Effector memory CD8-positive, alpha-beta T cell (primary cell): ENCODE data around the gene SYT7.
"Not testable (repeated sequence)": the region's sequence is repeated elsewhere in the genome, so short reads cannot be mapped to it uniquely, and the experiment has no call there.

Source experiments
- ATAC-seq: fragments of 150-1000 bp; cut with Tn5 transposase; replicated peaks from 2 replicates; pipeline ENCODE4 v1.10.0; 2021; ENCODE audit warnings: mild to moderate bottlenecking, moderate library complexity
- DNase-seq, 3 experiments: peaks; one replicate each; pipeline ENCODE4 v3.0.0; 2021
- H3K27ac Mint-ChIP-seq, 2 donors: one replicate each; pipeline ENCODE4 v1.8.0; 2022; ENCODE audit warnings: mild to moderate bottlenecking in 2 of 2, mixed read lengths in 2 of 2, moderate library complexity in 2 of 2
- H3K27me3 Mint-ChIP-seq, 2 donors: one replicate each; pipeline ENCODE4 v1.8.0; 2022; ENCODE audit warnings: mixed read lengths in 2 of 2
- H3K36me3 Mint-ChIP-seq: one replicate; pipeline ENCODE4 v1.8.0; 2022; ENCODE audit warnings: mild to moderate bottlenecking, moderate library complexity, mixed read lengths; ENCODE audit not compliant: insufficient read depth
- H3K4me1 Mint-ChIP-seq, 2 donors: one replicate each; pipeline ENCODE4 v1.8.0; 2022; ENCODE audit warnings: low read depth in 2 of 2, mixed read lengths in 2 of 2
- H3K4me3 Mint-ChIP-seq, 2 donors: one replicate each; pipeline ENCODE4 v1.8.0; 2022; ENCODE audit warnings: mild to moderate bottlenecking in 2 of 2, mixed read lengths in 2 of 2, moderate library complexity in 2 of 2
- H3K9me3 Mint-ChIP-seq, 2 donors: one replicate each; pipeline ENCODE4 v1.8.0; 2022; ENCODE audit warnings: mixed read lengths in 2 of 2

Gene SYT7

DNA sequence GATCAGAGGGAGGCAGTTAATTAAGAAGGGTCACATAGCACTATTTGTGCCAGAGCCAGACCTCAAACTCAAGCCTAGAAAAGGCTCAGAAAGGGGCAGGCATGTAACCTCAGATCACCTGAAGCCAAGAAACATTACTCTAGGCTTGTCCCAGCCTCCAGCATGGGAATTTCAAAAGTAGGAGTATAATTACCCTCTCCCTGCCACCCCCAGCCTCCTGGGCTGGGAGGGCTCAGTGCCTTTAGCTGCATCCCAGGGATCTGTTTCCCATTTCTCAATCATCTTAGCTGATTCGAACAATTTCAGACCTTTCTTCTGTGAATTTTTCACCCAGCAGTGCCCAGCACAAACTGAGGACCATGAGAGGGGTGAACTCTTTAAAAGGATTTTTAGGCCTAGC lies 105.4 kb downstream of the SYT7 start:
- Mint-ChIP-seq H3K4me3 (no peak overlapping the region), H3K27me3 (peaks cover 0 to 22% of the 10 kb centered on the region in 2 donors), H3K27ac (no peak overlapping the region), H3K9me3 (no peaks in the 10 kb centered on the region), H3K36me3 (peaks cover 16% of the 10 kb centered on the region), H3K4me1 (peaks cover 5 to 9% of the 10 kb centered on the region in 2 donors)
- ATAC-seq (no peak), DNase-seq (no peak)

DNA sequence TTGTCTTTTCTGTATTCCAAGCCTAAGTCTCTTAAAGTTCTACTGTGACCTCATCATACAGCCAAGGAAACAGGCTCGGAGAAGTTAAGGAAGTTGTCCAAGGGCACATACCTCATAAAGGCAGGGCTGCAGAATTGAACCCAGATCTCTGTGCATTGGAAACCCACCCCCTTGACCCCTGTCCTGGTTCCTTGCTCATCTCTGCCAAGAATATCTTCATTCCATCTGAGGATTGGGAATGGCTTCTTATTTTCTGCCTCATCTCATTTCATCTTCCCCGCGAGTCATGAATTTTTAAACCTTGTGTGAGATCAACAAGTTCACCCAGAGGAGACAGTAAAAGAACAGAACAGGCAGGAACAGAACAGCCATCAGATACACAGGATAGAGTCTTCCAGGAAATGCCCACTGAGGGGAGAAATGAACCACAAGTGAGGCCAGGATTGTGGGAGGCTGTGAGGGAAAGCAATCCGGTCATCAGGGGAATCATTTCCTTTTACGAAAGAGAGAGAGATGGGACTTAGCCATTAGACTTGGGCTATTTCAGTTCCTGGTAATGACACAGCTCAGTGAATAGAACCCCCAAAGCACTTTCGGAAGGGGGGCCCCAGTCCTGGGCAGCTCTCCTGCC lies 106.7 kb downstream of the SYT7 start:
- Mint-ChIP-seq H3K27ac (peak overlapping the region; percentile 30 to 45), H3K4me3 (no peak overlapping the region), H3K4me1 (peaks cover 5 to 7% of the 10 kb centered on the region in 2 donors), H3K27me3 (peaks cover 0 to 12% of the 10 kb centered on the region in 2 donors), H3K36me3 (peaks cover 20% of the 10 kb centered on the region), H3K9me3 (no peaks in the 10 kb centered on the region)
- ATAC-seq = no peak
- DNase-seq = no peak

DNA sequence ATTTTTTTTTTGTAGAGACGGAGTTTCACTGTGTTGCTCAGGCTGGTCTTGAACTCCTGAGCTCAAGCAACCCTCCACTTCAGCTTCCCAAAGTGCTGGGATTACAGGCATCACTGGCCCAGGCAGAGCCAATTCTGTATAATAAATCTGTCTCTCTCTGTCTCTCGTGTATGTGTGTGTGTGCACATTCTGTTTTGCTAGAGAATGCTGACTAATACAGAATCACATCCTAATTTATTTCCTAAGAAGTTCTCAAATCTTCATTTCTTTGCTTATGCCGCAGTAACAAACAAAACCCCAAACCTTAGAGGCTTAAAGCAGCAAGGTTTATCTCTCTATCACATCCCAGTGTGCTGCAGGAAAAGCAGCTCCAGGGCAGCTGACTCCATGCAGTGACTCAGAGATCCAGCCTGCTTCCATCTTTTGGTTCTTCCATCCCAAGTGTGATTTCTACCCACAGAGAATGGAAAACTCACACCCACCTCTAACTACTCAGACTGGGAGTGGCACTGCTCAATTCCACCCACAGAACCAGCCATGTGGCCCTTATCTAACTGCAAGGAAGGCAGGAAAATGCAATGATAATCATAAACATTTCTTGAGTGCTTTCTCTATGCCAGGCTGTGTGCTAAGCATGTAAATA lies 107.4 kb downstream of the SYT7 start:
- peaks cover 0 to 8% of the 10 kb centered on the region in 2 donors for H3K27me3 Mint-ChIP-seq

DNA sequence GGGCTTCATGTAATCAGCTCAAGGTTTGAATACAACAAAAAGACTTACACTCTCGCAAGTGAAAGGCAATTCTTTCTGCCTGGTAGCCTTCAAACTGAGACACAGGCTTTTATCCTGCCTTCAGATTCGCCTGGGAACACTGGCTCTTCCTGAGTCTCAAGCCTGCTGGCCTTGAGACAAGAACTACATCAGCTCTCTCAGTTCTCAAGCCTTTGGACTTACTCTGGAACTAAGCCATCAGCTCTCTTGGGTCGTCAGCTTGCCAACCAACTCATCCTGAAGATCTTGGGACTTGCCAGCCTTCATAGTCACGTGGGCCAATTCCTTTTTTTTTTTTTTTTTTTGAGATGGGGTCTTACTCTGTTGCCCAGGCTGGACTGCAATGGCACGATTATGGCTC lies 108.0 kb downstream of the SYT7 start:
- Mint-ChIP-seq H3K36me3 (peaks cover 24% of the 10 kb centered on the region), H3K4me1 (peaks cover 1 to 2% of the 10 kb centered on the region in 2 donors), H3K9me3 (no peaks in the 10 kb centered on the region), H3K4me3 (no peak overlapping the region), H3K27ac (no peak overlapping the region), H3K27me3 (peaks cover 0 to 2% of the 10 kb centered on the region in 2 donors)
- ATAC-seq (no peak), DNase-seq (no peak)

More for the DNA sequence above, 107.4 kb downstream of the SYT7 start:
- Mint-ChIP-seq H3K4me1 (peaks cover 5 to 7% of the 10 kb centered on the region in 2 donors), H3K4me3 (no peak overlapping the region), H3K27ac (peak overlapping the region; percentile 30 to 45), H3K9me3 (no peaks in the 10 kb centered on the region), H3K36me3 (peaks cover 22% of the 10 kb centered on the region)
- ATAC-seq (no peak), DNase-seq (no peak)

DNA sequence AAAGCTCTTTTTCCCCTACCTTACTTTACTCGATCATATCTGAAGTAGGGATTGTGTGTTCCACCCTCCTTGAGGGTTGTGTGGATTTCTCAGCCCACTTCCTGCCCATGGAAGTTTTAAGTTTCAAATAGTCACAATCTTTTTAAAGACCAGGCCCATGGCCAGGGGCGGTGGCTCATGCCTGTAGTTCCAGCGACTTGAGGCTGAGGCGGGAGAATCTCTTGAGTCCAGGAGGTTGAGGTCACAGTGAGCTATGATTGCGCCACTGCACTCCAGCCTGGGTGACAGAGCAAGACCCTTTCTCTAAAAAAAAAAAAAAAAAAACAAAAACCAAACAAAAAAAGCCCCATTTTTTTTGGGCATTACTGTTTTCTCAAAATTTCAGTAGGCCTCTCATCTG lies 108.6 kb downstream of the SYT7 start:
- no peaks in the 10 kb centered on the region for H3K4me1 Mint-ChIP-seq
- no peak for DNase-seq
- no peaks in the 10 kb centered on the region for H3K27me3 Mint-ChIP-seq

GRCh38 chr11:61468002-61468401 lies 112.9 kb downstream of the SYT7 start:
- H3K36me3 Mint-ChIP-seq = peaks cover 22% of the 10 kb centered on the region
- no peaks in the 10 kb centered on the region for H3K4me1 Mint-ChIP-seq
- no peaks in the 10 kb centered on the region for H3K9me3 Mint-ChIP-seq
- no peaks in the 10 kb centered on the region for H3K27me3 Mint-ChIP-seq
- no peak for ATAC-seq
- H3K27ac Mint-ChIP-seq = peak overlapping the region in 1 of 2 donors; percentile 58
- DNase-seq = no peak
- H3K4me3 Mint-ChIP-seq = no peak overlapping the region

More for the DNA sequence above, 108.6 kb downstream of the SYT7 start:
- Mint-ChIP-seq H3K36me3 (peaks cover 26% of the 10 kb centered on the region), H3K9me3 (no peaks in the 10 kb centered on the region), H3K4me3 (no peak overlapping the region), H3K27ac (peak overlapping the region in 1 of 2 donors; percentile 23)
- no peak for ATAC-seq

DNA sequence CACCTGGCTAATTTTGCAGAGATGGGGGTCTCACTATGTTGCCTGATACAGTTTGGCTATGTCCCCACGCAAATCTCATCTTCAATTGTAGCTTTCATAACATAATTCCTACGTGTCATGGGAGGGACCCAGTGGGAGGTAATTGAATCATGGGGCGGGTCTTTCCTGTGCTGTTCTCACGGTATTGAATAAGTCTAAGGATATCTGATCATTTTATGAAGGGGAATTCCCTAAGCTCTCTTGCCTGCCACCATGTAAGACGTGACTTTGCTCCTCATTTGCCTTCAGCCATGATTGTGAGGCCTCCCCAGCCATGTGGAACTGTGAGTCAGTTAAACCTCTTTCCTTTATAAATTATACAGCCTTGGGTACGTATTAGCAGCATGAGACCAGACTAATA lies 113.3 kb downstream of the SYT7 start:
- H3K9me3 Mint-ChIP-seq, ATAC-seq, DNase-seq, H3K27me3 Mint-ChIP-seq, H3K4me1 Mint-ChIP-seq, H3K4me3 Mint-ChIP-seq: not testable (repeated sequence)
- Mint-ChIP-seq H3K27ac (peak overlapping the region in 1 of 2 donors; percentile 58), H3K36me3 (peaks cover 19% of the 10 kb centered on the region)
